NCI-H748 treated with DMSO at 0.1 percent for 48 hours (cell line): Measurements from ENCODE around the gene GATA6.

Experiments used
- DNase-seq: peaks from one replicate; lab custom pipeline; 2025; lab: John Stamatoyannopoulos, UW

The GATA6 gene

GRCh38 chr18:22243513-22243912 lies 74.1 kb downstream of the GATA6 start:
- no peak for DNase-seq

GRCh38 chr18:22250026-22250425 lies 80.6 kb downstream of the GATA6 start:
- no peak for DNase-seq

GRCh38 chr18:22250591-22250996 lies 81.2 kb downstream of the GATA6 start:
- DNase-seq: no peak
